WTC11 (cell line): Measurements from ENCODE around the gene ICA1. TPM values are rescaled to one million over a fixed set of nuclear protein-coding genes. Genes with fewer than 3 reads are reported as not detected.

ENCODE experiments used
- ATAC-seq: fragments of 200-7000 bp; cut with Tn5 transposase; 2 replicates; pipeline ENCODE4 v1.10.0; 2021; ENCODE audit warnings: mild to moderate bottlenecking, moderate library complexity
- CTCF ChIA-PET: fragments of 300-600 bp; sonication (Branson Sonifier 250); formaldehyde crosslinking; loops from one replicate; lab custom pipeline; 2021; ENCODE audit warnings: antibody characterized with exemption; lab: Charles Lee
- POLR2A ChIA-PET: fragments of 350-600 bp; sonication (Branson Sonifier 250); formaldehyde crosslinking; loops from one replicate; lab custom pipeline; 2021; ENCODE audit warnings: antibody characterized with exemption; lab: Charles Lee
- DNase-seq: peaks from one replicate; pipeline ENCODE4 v3.0.0; 2021; ENCODE audit warnings: low spot score
- H3K27ac Mint-ChIP-seq: 2 replicates; pipeline ENCODE4 v1.8.0; 2021; ENCODE audit warnings: mixed read lengths
- H3K27me3 Mint-ChIP-seq: 2 replicates; pipeline ENCODE4 v1.8.0; 2021; ENCODE audit warnings: low read depth, mild to moderate bottlenecking, moderate library complexity, mixed read lengths
- H3K36me3 Mint-ChIP-seq: 2 replicates; pipeline ENCODE4 v1.8.0; 2021; ENCODE audit warnings: mixed read lengths
- H3K4me1 Mint-ChIP-seq: 2 replicates; pipeline ENCODE4 v1.8.0; 2022; ENCODE audit warnings: mixed read lengths
- H3K4me3 Mint-ChIP-seq: 2 replicates; pipeline ENCODE4 v1.8.0; 2021; ENCODE audit warnings: mild to moderate bottlenecking, moderate library complexity, mixed read lengths
- H3K9me3 Mint-ChIP-seq: 2 replicates; pipeline ENCODE4 v1.8.0; 2021; ENCODE audit warnings: mixed read lengths
- AR ChIP-seq: fragments of 250-450 bp; sonication (Bioruptor Pico); IDR thresholded peaks from 2 replicates; pipeline ENCODE4 v1.9.0; 2021; ENCODE audit warnings: mild to moderate bottlenecking
- ATF1 ChIP-seq: sonication (generic); formaldehyde crosslinking; IDR thresholded peaks from 2 replicates; pipeline ENCODE4 v1.8.1; 2023; ENCODE audit warnings: mild to moderate bottlenecking, moderate library complexity, missing genetic modification reagents
- ATF2 ChIP-seq: sonication (generic); formaldehyde crosslinking; IDR thresholded peaks from 2 replicates; pipeline ENCODE4 v1.8.1; 2022; ENCODE audit warnings: low read depth, missing genetic modification reagents, borderline replicate concordance
- E2F4 ChIP-seq: sonication (generic); formaldehyde crosslinking; IDR thresholded peaks from 2 replicates; pipeline ENCODE4 v1.8.1; 2022; ENCODE audit warnings: low read depth, mild to moderate bottlenecking, moderate library complexity, missing genetic modification reagents, borderline replicate concordance
- ERG ChIP-seq: fragments of 250-450 bp; sonication (Bioruptor Pico); IDR thresholded peaks from 2 replicates; pipeline ENCODE4 v1.8.0; 2021; ENCODE audit warnings: mild to moderate bottlenecking
- FOXK1 ChIP-seq: sonication (generic); formaldehyde crosslinking; IDR thresholded peaks from 2 replicates; pipeline ENCODE4 v1.8.0; 2022; ENCODE audit warnings: mild to moderate bottlenecking, moderate library complexity, missing genetic modification reagents
- FOXP1 ChIP-seq: sonication (generic); formaldehyde crosslinking; IDR thresholded peaks from 2 replicates; pipeline ENCODE4 v1.8.0; 2022; ENCODE audit warnings: missing genetic modification reagents, mild to moderate bottlenecking, moderate library complexity, borderline replicate concordance
- IRF1 ChIP-seq: sonication (generic); formaldehyde crosslinking; IDR thresholded peaks from 2 replicates; pipeline ENCODE4 v1.8.0; 2023; ENCODE audit warnings: missing genetic modification reagents
- KAT7 ChIP-seq: sonication (generic); formaldehyde crosslinking; IDR thresholded peaks from 2 replicates; pipeline ENCODE4 v1.8.1; 2023; ENCODE audit warnings: missing genetic modification reagents, mild to moderate bottlenecking, borderline replicate concordance
- MAX ChIP-seq: sonication (generic); formaldehyde crosslinking; IDR thresholded peaks from 2 replicates; pipeline ENCODE4 v1.8.0; 2022; ENCODE audit warnings: mild to moderate bottlenecking, missing genetic modification reagents
- PREB ChIP-seq: sonication (generic); formaldehyde crosslinking; IDR thresholded peaks from 2 replicates; pipeline ENCODE4 v1.8.1; 2022; ENCODE audit warnings: mild to moderate bottlenecking, missing genetic modification reagents, moderate library complexity, borderline replicate concordance
- TEAD1 ChIP-seq: sonication (generic); formaldehyde crosslinking; IDR thresholded peaks from 2 replicates; pipeline ENCODE4 v1.8.0; 2022; ENCODE audit warnings: mild to moderate bottlenecking, missing genetic modification reagents
- TEAD4 ChIP-seq: sonication (generic); formaldehyde crosslinking; IDR thresholded peaks from 2 replicates; pipeline ENCODE4 v1.8.0; 2022; ENCODE audit warnings: mild to moderate bottlenecking, missing genetic modification reagents
- ZNF219 ChIP-seq: sonication (generic); formaldehyde crosslinking; IDR thresholded peaks from 2 replicates; pipeline ENCODE4 v1.8.0; 2023; ENCODE audit warnings: missing genetic modification reagents, mild to moderate bottlenecking, borderline replicate concordance
- ZNF281 ChIP-seq: sonication (generic); formaldehyde crosslinking; IDR thresholded peaks from 2 replicates; pipeline ENCODE4 v1.8.0; 2023; ENCODE audit warnings: mild to moderate bottlenecking, missing genetic modification reagents
- ZNF425 ChIP-seq: fragments of 250-450 bp; sonication (Bioruptor Pico); conservative IDR thresholded peaks from 2 replicates; pipeline ENCODE4 v1.9.0; 2021; ENCODE audit warnings: mild to moderate bottlenecking
- ZNF512 ChIP-seq: sonication (generic); formaldehyde crosslinking; IDR thresholded peaks from 2 replicates; pipeline ENCODE4 v1.8.1; 2022; ENCODE audit warnings: missing genetic modification reagents, borderline replicate concordance
- total RNA-seq: library from RNA; stranded (reverse); gene quantifications from 3 replicates; pipeline ENCODE4 v1.2.3, GENCODE V29; 2021

ICA1 gene
- total RNA-seq, 1 experiment from 2014 or later = 31.2 TPM

- POLR2A ChIA-PET = no interaction called here
- CTCF ChIA-PET = no interaction called here
- Mint-ChIP-seq H3K27ac (no peak overlapping the region), H3K4me1 (peaks cover 20% of the 10 kb centered on the region), H3K36me3 (peaks cover 19% of the 10 kb centered on the region), H3K4me3 (no peak overlapping the region), H3K27me3 (no peaks in the 10 kb centered on the region), H3K9me3 (peaks cover 13% of the 10 kb centered on the region)
- no peak for ATAC-seq
- DNase-seq = no peak
- no peak for TF ChIP-seq FOXK1
- TF ChIP-seq ZNF281 (CRISPR knock-in tag) = no peak
- no peak for TF ChIP-seq FOXP1 (CRISPR knock-in tag)
- TF ChIP-seq ATF2 (CRISPR knock-in tag) = no peak
- no peak for TF ChIP-seq ZNF512 (CRISPR knock-in tag)
- no peak for TF ChIP-seq ERG
- no peak for TF ChIP-seq TEAD1 (CRISPR knock-in tag)
- TF ChIP-seq KAT7 (CRISPR knock-in tag) = no peak
- no peak for TF ChIP-seq AR (CRISPR knock-in tag)
- no peak for TF ChIP-seq TEAD4 (CRISPR knock-in tag)
- no peak for TF ChIP-seq ZNF425 (CRISPR knock-in tag)
These were observed 107.7 kb downstream of the ICA1 start for GRCh38 chr7:8154272-8154671.

GRCh38 chr7:8152489-8153192 is 109.3 kb downstream of the ICA1 start:
- ChIA-PET POLR2A (no interaction called here), CTCF (no interaction called here)
- H3K4me3 Mint-ChIP-seq = no peak overlapping the region
- no peak for TF ChIP-seq MAX (CRISPR knock-in tag)
- no peak for TF ChIP-seq ZNF219 (CRISPR knock-in tag)
- no peak for TF ChIP-seq E2F4 (CRISPR knock-in tag)
- no peak for TF ChIP-seq IRF1
- no peak for TF ChIP-seq PREB
- TF ChIP-seq ATF1 (CRISPR knock-in tag) = no peak
- no peak for TF ChIP-seq FOXP1 (CRISPR knock-in tag)

More at GRCh38 chr7:8152489-8153192, 109.3 kb downstream of the ICA1 start:
- H3K27me3 Mint-ChIP-seq = no peaks in the 10 kb centered on the region
- no peak overlapping the region for H3K27ac Mint-ChIP-seq
- H3K9me3 Mint-ChIP-seq = peaks cover 13% of the 10 kb centered on the region
- DNase-seq (no peak), ATAC-seq (no peak)
- H3K4me1 Mint-ChIP-seq = peaks cover 20% of the 10 kb centered on the region
- H3K36me3 Mint-ChIP-seq = peaks cover 19% of the 10 kb centered on the region
